HepG2 (cell line): ENCODE results near the gene GARIN5A. TPM values are rescaled to one million over a fixed set of nuclear protein-coding genes. Genes with fewer than 3 reads are reported as not detected.

Experiments
- ATAD3A ChIP-seq: sonication (generic); formaldehyde crosslinking; IDR thresholded peaks from 2 replicates; pipeline ENCODE4 v1.4.0; 2020; ENCODE audit warnings: missing genetic modification reagents
- ATF6 ChIP-seq: sonication (generic); formaldehyde crosslinking; conservative IDR thresholded peaks from 2 replicates; pipeline ENCODE4 v1.4.0; 2020; ENCODE audit warnings: missing genetic modification reagents
- CREM ChIP-seq, 2 experiments: sonication (generic) in 1 of 2; formaldehyde crosslinking in 1 of 2; IDR thresholded peaks; 2 replicates each; pipeline versions ENCODE4 v1.4.0 to v1.6.1; 2016 to 2020; ENCODE audit warnings: antibody characterized with exemption in 1 of 2, mild to moderate bottlenecking in 1 of 2, missing genetic modification reagents in 1 of 2
- MEF2D ChIP-seq: sonication (generic); formaldehyde crosslinking; IDR thresholded peaks from 2 replicates; pipeline ENCODE4 v1.5.1; 2020; ENCODE audit warnings: mild to moderate bottlenecking, missing genetic modification reagents
- RAD51 ChIP-seq: fragments of 450-650 bp; IDR thresholded peaks from 2 replicates; pipeline ENCODE4 v1.6.1; 2016; ENCODE audit warnings: borderline replicate concordance
- TBX2 ChIP-seq: sonication (generic); formaldehyde crosslinking; IDR thresholded peaks from 2 replicates; pipeline ENCODE4 v1.5.0; 2020; ENCODE audit warnings: missing genetic modification reagents, mild to moderate bottlenecking, borderline replicate concordance
- TFDP1 ChIP-seq: IDR thresholded peaks from 2 replicates; pipeline ENCODE4 v1.6.1; 2016; ENCODE audit warnings: missing compliant biosample characterization, missing genetic modification reagents, borderline replicate concordance
- XRCC5 ChIP-seq: fragments of 200-400 bp; formaldehyde crosslinking; optimal IDR thresholded peaks from 2 replicates; pipeline ENCODE3; 2017; ENCODE audit warnings: mild to moderate bottlenecking, low read length
- ZNF124 ChIP-seq: sonication (generic); formaldehyde crosslinking; IDR thresholded peaks from 2 replicates; pipeline ENCODE4 v1.4.0; 2020; ENCODE audit warnings: missing genetic modification reagents
- ZNF335 ChIP-seq: sonication (generic); formaldehyde crosslinking; IDR thresholded peaks from 2 replicates; pipeline ENCODE4 v1.4.0; 2020; ENCODE audit warnings: missing genetic modification reagents
- ZNF614 ChIP-seq: IDR thresholded peaks from 2 replicates; pipeline ENCODE4 v1.6.1; 2018; ENCODE audit warnings: missing biosample characterization, missing genetic modification reagents, inconsistent platforms, borderline replicate concordance
- ZNF883 ChIP-seq: sonication (generic); formaldehyde crosslinking; IDR thresholded peaks from 2 replicates; pipeline ENCODE4 v1.5.1; 2020; ENCODE audit warnings: mild to moderate bottlenecking, missing genetic modification reagents; ENCODE audit errors: not compliant biosample characterization
- polyA plus RNA-seq, 8 experiments: library from polyadenylated mRNA; depleted of rRNA in 3 of 8; stranded (reverse) in 7 of 8; unstranded in 1 of 8; fragments of >200 nt; fragmentation: Illumina TruSeq in 4 of 8; extraction: Trizol in 4 of 8; gene quantifications; 2 replicates each; pipeline versions ENCODE4 v1.2.1 to v1.2.3, GENCODE V29; 2011 to 2016; ENCODE audit warnings: low read depth in 4 of 8, missing spikeins in 1 of 8, mixed read lengths in 1 of 8; ENCODE audit not compliant: insufficient read depth in 1 of 8
- total RNA-seq, 5 experiments: library from RNA; depleted of rRNA; stranded (reverse); fragments of >200 nt; fragmentation: Illumina TruSeq; extraction: Trizol; gene quantifications; 2 replicates each; pipeline ENCODE4 v1.2.3, GENCODE V29; 2016; ENCODE audit warnings: low read depth in 1 of 5
- TF ChIP-seq, protein P1 (sequence below): IDR thresholded peaks from 2 replicates; pipeline ENCODE4 v1.6.1; 2012; ENCODE audit warnings: inconsistent platforms
- TF ChIP-seq, protein P2 (sequence below), 2 experiments: sonication (generic) in 1 of 2; formaldehyde crosslinking in 1 of 2; IDR thresholded peaks; 2 replicates each; pipeline versions ENCODE4 v1.6.1 to v1.9.0; 2014 to 2022; ENCODE audit warnings: antibody characterized with exemption in 1 of 2, borderline replicate concordance in 1 of 2, inconsistent platforms in 1 of 2, low read depth in 1 of 2, missing genetic modification reagents in 1 of 2
- TF ChIP-seq, protein P3 (sequence below): sonication (generic); formaldehyde crosslinking; IDR thresholded peaks from 2 replicates; pipeline ENCODE4 v1.5.1; 2020; ENCODE audit warnings: mild to moderate bottlenecking, missing genetic modification reagents

Gene GARIN5A
- total and polyA plus RNA-seq, 2 of the 13 experiments (the other 11 are each of a cell fraction or from before 2014, with no cell fraction given) = not detected

DNA sequence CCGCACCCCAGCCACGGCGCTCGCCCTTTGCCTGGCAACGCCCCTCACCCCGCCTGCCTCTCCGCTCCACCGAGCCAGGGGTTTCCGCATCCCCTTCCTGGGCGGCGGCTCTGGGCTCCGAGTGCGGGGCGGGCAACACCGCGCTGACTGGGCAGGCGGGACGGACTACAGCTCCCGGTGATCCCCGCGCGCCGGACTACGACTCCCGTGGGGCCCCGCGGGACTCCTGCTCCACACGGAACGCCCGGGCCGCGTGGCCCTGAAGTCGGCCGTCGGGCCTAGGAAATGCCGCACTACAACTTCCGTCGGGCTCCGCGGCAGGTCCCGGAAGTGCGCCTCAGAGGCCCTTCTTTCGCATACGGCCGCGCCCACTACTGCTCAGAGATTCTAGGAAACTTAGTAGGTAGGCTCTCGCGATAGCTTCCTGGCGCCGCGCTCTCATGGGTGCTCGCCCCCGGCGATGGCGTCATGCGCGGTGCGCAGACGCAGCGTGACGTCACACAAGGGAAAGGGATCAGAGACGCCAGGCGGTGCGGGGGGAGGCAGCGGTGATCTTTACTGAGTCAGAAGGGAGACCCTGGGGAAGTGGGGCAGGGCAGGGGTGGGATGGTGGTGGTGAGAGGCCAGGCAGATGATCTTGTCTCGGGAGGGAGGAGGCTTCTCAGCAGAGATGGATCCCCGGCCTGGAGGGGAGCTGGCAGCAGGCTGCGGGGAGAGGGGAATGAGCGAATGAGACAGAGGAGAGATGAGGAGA is 34.6 kb upstream of the GARIN5A start, which contains the start of gene JOSD2 (continued):
- no peak for TF ChIP-seq ATF6 (CRISPR knock-in tag)
- no peak for TF ChIP-seq ZNF614 (CRISPR knock-in tag)
- no peak for TF ChIP-seq RAD51
- TF ChIP-seq, protein P1, sequence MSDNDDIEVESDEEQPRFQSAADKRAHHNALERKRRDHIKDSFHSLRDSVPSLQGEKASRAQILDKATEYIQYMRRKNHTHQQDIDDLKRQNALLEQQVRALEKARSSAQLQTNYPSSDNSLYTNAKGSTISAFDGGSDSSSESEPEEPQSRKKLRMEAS = peak; percentile 78
- TF ChIP-seq ZNF124 = no peak
- 0 out of 2 replicates have a peak, but pooled peaks have one; percentile 27 for TF ChIP-seq MEF2D (CRISPR knock-in tag)
- TF ChIP-seq, protein P2, sequence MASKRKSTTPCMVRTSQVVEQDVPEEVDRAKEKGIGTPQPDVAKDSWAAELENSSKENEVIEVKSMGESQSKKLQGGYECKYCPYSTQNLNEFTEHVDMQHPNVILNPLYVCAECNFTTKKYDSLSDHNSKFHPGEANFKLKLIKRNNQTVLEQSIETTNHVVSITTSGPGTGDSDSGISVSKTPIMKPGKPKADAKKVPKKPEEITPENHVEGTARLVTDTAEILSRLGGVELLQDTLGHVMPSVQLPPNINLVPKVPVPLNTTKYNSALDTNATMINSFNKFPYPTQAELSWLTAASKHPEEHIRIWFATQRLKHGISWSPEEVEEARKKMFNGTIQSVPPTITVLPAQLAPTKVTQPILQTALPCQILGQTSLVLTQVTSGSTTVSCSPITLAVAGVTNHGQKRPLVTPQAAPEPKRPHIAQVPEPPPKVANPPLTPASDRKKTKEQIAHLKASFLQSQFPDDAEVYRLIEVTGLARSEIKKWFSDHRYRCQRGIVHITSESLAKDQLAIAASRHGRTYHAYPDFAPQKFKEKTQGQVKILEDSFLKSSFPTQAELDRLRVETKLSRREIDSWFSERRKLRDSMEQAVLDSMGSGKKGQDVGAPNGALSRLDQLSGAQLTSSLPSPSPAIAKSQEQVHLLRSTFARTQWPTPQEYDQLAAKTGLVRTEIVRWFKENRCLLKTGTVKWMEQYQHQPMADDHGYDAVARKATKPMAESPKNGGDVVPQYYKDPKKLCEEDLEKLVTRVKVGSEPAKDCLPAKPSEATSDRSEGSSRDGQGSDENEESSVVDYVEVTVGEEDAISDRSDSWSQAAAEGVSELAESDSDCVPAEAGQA (IDR thresholded peaks at IDR 0.05; ENCODE audit: low read depth) = peak; percentile 99
- TF ChIP-seq, protein P2 (CRISPR knock-in tag; IDR thresholded peaks at IDR 0.05; ENCODE audit: borderline replicate concordance) = no peak
- no peak for TF ChIP-seq XRCC5
- TF ChIP-seq ZNF883 (CRISPR knock-in tag) = no peak
- no peak for TF ChIP-seq ATAD3A (CRISPR knock-in tag)
- peak; percentile 89 for TF ChIP-seq ZNF335 (CRISPR knock-in tag)
- TF ChIP-seq, protein P3, sequence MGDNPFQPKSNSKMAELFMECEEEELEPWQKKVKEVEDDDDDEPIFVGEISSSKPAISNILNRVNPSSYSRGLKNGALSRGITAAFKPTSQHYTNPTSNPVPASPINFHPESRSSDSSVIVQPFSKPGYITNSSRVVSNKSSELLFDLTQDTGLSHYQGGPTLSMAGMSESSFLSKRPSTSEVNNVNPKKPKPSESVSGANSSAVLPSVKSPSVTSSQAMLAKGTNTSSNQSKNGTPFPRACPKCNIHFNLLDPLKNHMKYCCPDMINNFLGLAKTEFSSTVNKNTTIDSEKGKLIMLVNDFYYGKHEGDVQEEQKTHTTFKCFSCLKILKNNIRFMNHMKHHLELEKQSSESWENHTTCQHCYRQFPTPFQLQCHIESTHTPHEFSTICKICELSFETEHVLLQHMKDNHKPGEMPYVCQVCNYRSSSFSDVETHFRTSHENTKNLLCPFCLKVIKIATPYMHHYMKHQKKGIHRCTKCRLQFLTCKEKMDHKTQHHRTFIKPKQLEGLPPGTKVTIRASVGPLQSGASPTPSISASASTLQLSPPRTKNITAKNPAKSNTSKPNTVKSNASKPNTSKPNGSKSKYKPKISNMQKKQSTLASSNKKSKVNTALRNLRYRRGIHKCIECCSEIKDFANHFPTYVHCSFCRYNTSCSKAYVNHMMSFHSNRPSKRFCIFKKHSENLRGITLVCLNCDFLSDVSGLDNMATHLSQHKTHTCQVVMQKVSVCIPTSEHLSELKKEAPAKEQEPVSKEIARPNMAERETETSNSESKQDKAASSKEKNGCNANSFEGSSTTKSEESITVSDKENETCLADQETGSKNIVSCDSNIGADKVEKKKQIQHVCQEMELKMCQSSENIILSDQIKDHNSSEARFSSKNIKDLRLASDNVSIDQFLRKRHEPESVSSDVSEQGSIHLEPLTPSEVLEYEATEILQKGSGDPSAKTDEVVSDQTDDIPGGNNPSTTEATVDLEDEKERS (CRISPR knock-in tag) = no peak
- no peak; the same call in 1 of the 2 replicates for TF ChIP-seq TBX2
- peak; percentile 94 for TF ChIP-seq CREM (IDR thresholded peaks at IDR 0.05)
- TF ChIP-seq CREM (CRISPR knock-in tag; IDR thresholded peaks at IDR 0.05) = peak; percentile 62; the same call in 1 of the 2 replicates
- TF ChIP-seq TFDP1 (CRISPR knock-in tag) = peak; percentile 17; the same call in 1 of the 2 replicates
